Measurements from ENCODE around the gene MRPL40.
A peak's percentile ranks its signal among the peaks of the same experiment; 100 is the strongest.
"Not testable (repeated sequence)": the region's sequence is repeated elsewhere in the genome, so short reads cannot be mapped to it uniquely, and the experiment has no call there.

MRPL40 gene

DNA sequence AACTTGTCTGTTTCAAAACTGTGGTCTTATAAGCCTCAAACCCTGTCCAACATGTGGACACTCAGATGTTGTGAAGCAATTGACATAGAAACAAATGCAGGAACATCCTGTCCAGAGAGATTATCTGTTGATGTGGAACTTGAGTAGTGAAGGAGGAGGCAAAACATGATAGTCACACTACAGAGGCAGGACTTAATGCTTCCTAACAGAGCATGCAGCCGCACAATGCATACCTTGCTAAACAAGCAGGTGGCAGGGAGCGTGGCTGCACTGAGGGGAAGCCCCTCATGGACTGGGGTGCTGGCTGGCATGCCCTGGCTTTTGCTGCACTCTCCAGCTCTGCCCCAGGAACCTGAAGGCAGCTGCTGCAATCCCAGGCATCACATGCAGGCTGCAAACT lies 9.8 kb downstream of the MRPL40 start:
- DNase-seq, result no peak

DNA sequence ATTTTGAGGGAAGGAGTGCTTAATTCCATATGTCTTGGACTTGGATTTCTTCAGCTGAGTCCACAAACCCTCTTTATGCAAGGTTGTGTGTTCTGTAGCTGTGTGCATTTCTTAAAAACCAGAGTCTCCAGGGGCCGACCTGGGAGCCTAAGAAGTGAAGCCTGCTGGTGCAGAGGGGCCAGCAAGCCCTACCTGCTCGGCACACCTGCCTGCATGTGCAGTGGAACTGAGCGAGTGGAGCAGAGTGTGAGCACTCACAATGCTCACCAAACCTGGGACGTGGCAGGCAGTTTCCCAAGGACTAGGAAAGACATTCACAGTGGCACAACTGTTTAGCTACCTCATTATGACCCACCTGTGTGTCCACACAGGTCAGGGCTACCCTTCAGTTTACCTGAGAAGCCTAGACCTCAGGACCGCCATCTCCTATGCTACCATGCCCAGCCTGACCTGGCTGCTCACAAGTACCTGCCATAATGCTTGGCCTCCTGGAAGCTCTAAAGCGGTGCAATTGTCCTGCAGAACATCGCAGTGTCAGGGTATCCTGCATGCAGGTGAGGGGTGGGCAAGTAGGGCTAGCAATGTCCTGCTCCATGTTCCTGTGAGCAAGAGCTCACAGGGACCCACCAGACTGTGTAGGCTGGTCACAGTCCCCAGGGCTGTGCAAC lies 11.3 kb downstream of the MRPL40 start:
- no peak for DNase-seq

GRCh38 chr22:19445279-19445982 lies 13.1 kb downstream of the MRPL40 start:
- DNase-seq, result not testable (repeated sequence)

DNA sequence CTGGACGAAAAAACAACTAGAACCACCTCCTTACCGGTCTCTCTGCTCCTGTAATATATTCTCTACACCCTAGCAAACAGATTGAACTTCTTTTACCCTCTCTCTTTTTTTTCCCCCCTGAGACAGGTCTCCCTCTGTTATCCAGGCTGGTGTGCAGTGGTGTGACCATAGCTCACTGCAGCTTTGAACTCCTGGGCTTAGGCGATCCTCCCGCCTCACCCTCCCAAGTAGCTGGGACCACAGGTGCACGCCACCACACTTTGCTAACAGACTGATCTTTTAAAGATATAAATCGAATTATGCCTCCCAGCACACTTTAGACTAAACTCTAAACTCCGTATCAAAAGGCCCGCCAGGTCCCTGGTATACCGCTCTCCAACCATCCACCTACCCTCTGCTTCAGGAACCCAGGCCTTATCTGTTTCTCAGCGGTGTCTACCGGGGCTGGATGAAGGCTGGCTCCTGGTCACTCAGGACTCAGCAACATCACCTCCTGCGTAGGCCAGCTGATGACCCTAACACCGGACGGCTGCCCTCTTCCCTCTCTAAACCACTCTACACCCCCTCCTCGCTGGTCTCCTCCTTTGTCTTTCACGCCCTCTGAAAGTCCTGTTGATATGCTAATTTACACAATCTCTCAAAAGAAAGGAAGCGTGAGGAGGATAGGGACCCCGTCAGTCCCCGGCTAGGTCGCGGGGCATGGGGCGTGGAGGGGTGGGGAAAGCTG lies 14.4 kb downstream of the MRPL40 start:
- no peak for DNase-seq

DNA sequence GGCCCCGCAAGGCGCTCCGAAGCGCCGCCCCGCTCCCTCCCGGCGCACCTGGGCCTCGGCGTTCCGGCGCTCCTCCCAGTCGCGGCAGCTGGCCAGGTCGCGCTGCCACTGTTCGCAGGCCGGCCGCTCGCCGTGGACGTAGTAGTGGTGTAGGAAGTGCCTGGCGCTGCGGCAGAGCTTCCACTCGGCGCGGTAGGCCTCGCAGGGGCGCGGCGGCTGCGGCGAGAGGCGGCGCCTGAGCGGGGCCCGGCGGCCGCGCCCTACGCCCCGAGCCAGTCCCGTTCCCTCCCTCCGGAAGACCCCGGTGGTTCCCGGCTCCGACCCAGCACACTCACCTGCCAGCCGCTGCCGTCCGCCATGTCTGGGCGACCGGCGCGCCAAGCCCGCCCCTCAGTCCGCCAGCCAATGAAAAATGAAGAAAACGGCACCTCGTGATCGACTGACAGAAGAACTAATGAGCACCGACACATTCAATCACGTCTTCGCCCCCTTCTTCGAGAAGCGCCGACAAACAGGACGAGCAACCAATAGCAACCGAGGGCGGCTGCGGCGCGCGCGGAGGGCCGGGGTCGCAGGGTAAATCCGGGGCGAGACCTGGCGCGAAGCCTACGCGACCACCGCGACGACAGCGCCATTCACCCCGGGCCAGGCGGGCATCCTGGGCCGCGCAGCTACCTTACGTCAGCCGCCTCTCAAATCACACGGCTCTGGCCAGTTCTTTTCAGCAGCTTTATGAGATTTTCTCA lies 15.2 kb downstream of the MRPL40 start, which contains the start of gene C22orf39:
Gene C22orf39 (minus strand): TSS at position 382 of the 746 bp plus-strand sequence. CDS start 23 bp downstream, at position 359.
- DNase-seq, result peak; percentile 95

GRCh38 chr22:19448076-19448607 lies 15.8 kb downstream of the MRPL40 start:
- peak; percentile 42 for DNase-seq

DNA sequence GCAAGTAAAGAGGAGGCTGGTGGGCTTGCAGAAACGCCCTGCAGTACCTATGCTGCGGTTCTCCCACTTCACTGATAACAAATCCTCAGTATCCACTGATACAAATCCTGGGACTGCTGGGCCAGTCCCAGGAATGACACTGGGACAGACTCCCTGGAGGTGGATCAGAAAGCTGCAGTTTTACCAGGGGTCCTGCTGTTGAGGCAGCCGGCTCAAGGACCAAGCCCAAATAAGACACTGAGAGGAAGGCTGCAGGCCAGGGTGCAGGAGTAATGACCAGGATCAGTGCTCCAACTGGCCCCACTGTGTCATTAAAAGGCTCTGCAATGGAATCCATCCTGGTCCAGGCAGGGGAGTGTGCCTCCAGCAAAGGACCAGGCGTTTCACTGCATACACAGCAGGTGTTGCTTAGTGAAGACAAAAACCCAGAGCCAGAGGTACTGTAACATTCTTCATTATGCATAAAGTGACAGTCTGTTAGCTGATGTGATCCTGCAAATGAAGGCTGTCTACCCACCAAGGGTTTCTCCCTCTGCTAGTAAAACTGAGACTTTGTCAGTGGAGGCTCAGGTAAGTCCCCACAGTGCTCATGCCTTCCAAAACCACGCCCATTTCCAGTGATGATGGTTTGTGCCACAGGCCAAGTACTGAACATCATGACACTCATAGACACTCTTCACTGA lies 16.5 kb downstream of the MRPL40 start:
- peak; percentile 88 for DNase-seq

DNA sequence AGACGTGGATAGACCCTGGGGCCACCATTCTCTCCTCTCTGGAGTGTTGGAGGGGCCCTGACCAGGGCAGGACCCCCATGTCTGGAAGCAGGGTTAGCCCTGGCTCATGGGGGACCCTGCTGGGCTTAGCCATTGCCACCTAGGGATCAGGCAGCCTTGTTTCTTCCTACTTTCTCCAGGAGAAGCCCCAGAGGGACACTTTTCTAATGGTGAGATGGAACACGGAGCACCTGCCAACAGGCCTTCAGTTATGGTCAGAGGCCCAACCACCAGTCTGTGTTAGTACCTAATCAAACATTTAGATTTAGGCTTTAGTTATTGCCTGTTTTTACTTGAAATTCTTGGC lies 17.1 kb downstream of the MRPL40 start:
- DNase-seq, result no peak

GRCh38 chr22:19450363-19451175 lies 18.2 kb downstream of the MRPL40 start:
- DNase-seq, result no peak

- DNase-seq, result no peak
Measured at GRCh38 chr22:19451570-19451969, 19.2 kb downstream of the MRPL40 start.

DNA sequence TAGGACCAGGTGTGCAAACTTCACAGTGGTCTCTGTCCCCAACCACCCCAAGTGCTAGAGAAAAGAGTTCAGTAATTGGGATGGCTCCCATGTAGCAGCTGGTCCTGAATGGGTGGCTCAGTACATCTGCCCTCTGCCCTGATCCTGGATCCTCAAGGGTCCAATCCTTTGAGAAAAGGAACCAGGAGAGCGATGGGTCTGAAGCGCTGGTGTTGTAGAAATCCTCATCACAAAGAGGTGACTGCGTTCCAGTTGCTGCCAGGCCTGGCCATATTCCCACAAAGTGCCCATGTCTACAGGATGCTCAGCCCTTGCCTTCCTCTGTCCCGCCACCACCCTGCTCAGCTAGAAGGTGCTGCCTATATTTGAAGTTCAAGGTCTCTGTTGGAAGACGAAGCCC lies 21.4 kb downstream of the MRPL40 start:
- no peak for DNase-seq

- no peak for DNase-seq
Measured at GRCh38 chr22:19454156-19454555, 21.8 kb downstream of the MRPL40 start.

DNA sequence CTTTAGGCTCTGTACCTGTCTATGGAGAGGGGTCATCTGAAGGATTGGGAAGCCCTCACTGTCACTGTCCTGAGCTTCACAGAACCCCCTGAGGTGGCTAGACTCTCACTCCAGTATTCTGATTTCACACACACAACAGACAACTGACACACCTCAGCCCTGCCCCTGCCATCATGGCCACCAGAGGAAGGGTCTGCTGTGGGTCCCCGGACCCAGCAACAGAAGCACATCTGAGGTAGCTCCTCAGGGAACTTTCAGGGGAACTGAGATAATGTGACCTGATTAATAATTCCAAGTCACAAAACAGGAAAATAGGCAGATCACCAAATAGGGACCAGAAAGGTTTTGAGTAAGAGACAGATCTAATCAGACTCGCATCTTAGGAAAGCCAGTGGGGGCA lies 22.7 kb downstream of the MRPL40 start:
- DNase-seq, result no peak

- no peak for DNase-seq
Measured at GRCh38 chr22:19455585-19456370, 23.4 kb downstream of the MRPL40 start.

DNA sequence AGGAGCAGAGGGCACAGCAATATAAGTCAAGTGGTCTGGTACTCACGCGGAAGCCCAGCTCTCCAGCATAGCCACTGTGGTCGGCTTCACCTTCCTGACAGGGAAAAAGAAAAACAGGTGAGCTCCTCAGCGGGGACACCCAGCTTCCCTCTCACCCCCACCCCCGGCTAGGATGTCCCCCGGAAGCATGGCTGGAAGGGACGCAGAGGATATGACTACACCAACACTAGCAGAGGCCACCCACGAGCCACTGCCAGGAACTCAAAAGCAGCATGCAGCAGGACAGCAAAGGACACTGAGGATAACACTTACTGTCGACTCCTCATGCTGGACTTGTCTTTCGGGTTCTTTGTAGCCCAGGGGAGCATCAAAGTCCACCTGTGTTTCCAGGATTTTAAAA lies 24.2 kb downstream of the MRPL40 start:
- DNase-seq, result no peak

DNA sequence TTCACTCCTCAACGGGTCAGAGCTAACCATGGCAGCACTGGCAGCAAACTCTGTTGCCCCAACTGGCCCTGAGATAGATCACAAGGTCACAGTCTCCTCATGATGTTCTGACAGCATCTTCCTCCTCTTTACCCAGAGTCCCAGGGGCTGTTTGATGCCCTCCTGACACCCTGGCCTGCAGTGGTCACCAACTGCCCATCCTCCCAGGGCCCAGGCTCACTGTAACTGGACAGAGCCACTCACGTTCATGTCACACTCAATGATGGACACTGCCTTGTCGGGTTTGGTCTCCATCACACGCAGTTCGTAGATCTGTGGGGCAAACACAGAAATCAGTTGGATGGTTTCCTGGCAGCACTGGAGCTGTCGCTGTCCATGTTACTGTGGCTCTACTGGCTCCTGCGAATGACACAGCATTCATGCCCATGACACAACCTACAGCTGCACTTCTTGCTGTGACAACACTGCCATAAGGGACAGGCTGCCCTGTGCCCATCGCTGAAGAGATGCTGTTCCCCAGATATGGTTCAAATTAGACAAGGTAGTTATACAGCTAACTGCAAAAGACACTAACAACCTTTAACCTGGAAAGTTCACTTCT lies 25.6 kb downstream of the MRPL40 start:
- no peak for DNase-seq

- DNase-seq, result no peak
Measured at GRCh38 chr22:19460036-19460435, 27.7 kb downstream of the MRPL40 start.

DNA sequence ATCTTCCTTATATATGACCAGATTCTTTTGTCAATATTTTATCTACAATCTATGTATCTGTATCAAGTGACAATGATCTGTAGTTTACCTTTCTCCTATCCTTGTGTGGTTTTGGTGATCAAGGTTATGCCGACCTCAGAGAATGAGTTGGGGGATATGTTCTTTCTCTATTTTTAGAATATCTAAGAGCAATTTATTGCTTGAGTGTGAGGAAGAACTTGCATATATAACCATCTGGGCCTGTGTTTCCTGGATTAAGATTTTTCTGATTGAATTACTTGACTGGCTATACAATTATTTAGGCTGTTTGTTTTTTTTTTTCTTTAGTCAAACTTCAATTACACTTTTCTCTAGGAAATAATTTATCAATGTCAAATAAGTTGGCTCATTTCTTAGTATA lies 29.2 kb downstream of the MRPL40 start:
- no peak for DNase-seq

GRCh38 chr22:19463008-19463407 lies 30.7 kb downstream of the MRPL40 start:
- DNase-seq, result no peak

Measured in activated CD4-positive, alpha-beta T cell treated with anti-CD3 and anti-CD28 coated beads, Interleukin-10, Interleukin-2, amounts not matched to agents 100 ng/mL and 50 ng/mL, durations not matched to agents 16 hours and 8 hours (primary cell).